GM12878 (cell line): ENCODE data around the gene LMO7. TPM values are rescaled to one million over a fixed set of nuclear protein-coding genes. Genes with fewer than 3 reads are reported as not detected.

Experiments
- ATAC-seq: fragments of 200-7000 bp; cut with Tn5 transposase; 3 replicates; pipeline ENCODE4 v1.9.1; 2020; ENCODE audit warnings: mild to moderate bottlenecking, moderate library complexity
- BruUV-seq: library from RNA; stranded (reverse); fragments of 400-500 nt; replicated peaks from 2 replicates; lab custom pipeline; 2021; lab: Mats Ljungman, UMichigan
- CTCF ChIA-PET: fragments of 300-600 bp; sonication (Branson Sonifier 250); formaldehyde crosslinking; extraction: SDS; loops from one replicate; lab custom pipeline; 2021; ENCODE audit warnings: inconsistent platforms; lab: Yijun Ruan, JAX
- POLR2A ChIA-PET: fragments of 350-600 bp; formaldehyde crosslinking; extraction: SDS; loops from one replicate; lab custom pipeline; 2021; ENCODE audit warnings: inconsistent platforms; lab: Charles Lee
- RAD21 ChIA-PET: fragments of 300-600 bp; sonication (Branson Sonifier 250); formaldehyde crosslinking; loops from one replicate; lab custom pipeline; 2023; ENCODE audit warnings: antibody characterized with exemption; ENCODE audit not compliant: unreplicated experiment; lab: Charles Lee
- SMC1A ChIA-PET: fragments of 300-600 bp; sonication (Branson Sonifier 250); formaldehyde crosslinking; loops from one replicate; lab custom pipeline; 2023; ENCODE audit not compliant: unreplicated experiment, uncharacterized antibody; lab: Charles Lee
- DNase-seq: peaks from one replicate; pipeline ENCODE4 v3.0.0-alpha.2; 2011; ENCODE audit warnings: low read depth, low spot score
- FAIRE-seq: peaks from 3 replicates; lab custom pipeline; 2011; peaks lifted over from hg19 to GRCh38; lab: Jason Lieb, UNC
- H2AFZ ChIP-seq: 2 replicates; pipeline ENCODE4 v1.6.0; 2011; ENCODE audit warnings: low read depth, low read length, control low read depth; ENCODE audit not compliant: control insufficient read depth
- H3K27ac ChIP-seq: 2 replicates; pipeline ENCODE4 v1.5.1; 2011; ENCODE audit warnings: control low read depth; ENCODE audit not compliant: control insufficient read depth, insufficient read depth
- H3K27me3 ChIP-seq, 2 experiments: replicated peaks in 1 of 2; 2 replicates each; pipeline versions ENCODE4 v1.6.0 to v1.6.1; 2011; ENCODE audit warnings: low read length in 1 of 2; ENCODE audit not compliant: control insufficient read depth in 2 of 2, insufficient read depth in 2 of 2
- H3K36me3 ChIP-seq, 2 experiments: 2 replicates each; pipeline ENCODE4 v1.5.1; 2011; ENCODE audit warnings: low read length in 1 of 2; ENCODE audit not compliant: control insufficient read depth in 2 of 2, insufficient read depth in 2 of 2
- H3K4me1 ChIP-seq: 2 replicates; pipeline ENCODE4 v1.6.1; 2011; ENCODE audit warnings: mild to moderate bottlenecking, low read length, moderate library complexity, mixed read lengths; ENCODE audit not compliant: control insufficient read depth, insufficient read depth
- H3K4me2 ChIP-seq: 2 replicates; pipeline ENCODE4 v1.6.0; 2011; ENCODE audit warnings: control low read depth; ENCODE audit not compliant: control insufficient read depth, insufficient read depth
- H3K4me3 ChIP-seq: fragments of 200-600 bp; sonication (generic); 2 replicates; pipeline ENCODE4 v1.5.1; 2016
- H3K79me2 ChIP-seq: 2 replicates; pipeline ENCODE4 v1.6.0; 2011; ENCODE audit warnings: low read length; ENCODE audit not compliant: control insufficient read depth, insufficient read depth
- H3K9ac ChIP-seq: 2 replicates; pipeline ENCODE4 v1.8.0; 2011; ENCODE audit warnings: low read length, control low read depth, mixed read lengths; ENCODE audit not compliant: control insufficient read depth, insufficient read depth
- H3K9me3 ChIP-seq: replicated peaks from 3 replicates; pipeline ENCODE4 v1.5.1; 2011; ENCODE audit warnings: mild to moderate bottlenecking, low read length; ENCODE audit not compliant: control insufficient read depth, insufficient read depth
- H4K20me1 ChIP-seq: 2 replicates; pipeline ENCODE4 v1.6.0; 2011; ENCODE audit not compliant: control insufficient read depth, insufficient read depth
- BRCA1 ChIP-seq: IDR thresholded peaks from 2 replicates; pipeline ENCODE4 v1.6.1; 2011; ENCODE audit warnings: low read depth, low read length, improper control_type of control experiment
- CBX3 ChIP-seq: fragments of 200-600 bp; sonication (generic); IDR thresholded peaks from 2 replicates; pipeline ENCODE4 v1.6.1; 2016; ENCODE audit warnings: low read depth, borderline replicate concordance
- E2F4 ChIP-seq: IDR thresholded peaks from 2 replicates; pipeline ENCODE4 v1.6.1; 2012; ENCODE audit warnings: low read depth, low read length, improper control_type of control experiment
- ELK1 ChIP-seq: IDR thresholded peaks from 2 replicates; pipeline ENCODE4 v1.6.1; 2012; ENCODE audit warnings: low read depth, low read length, improper control_type of control experiment
- ESRRA ChIP-seq: IDR thresholded peaks from 2 replicates; pipeline ENCODE4 v1.6.1; 2012; ENCODE audit warnings: mild to moderate bottlenecking, low read length, improper control_type of control experiment
- IRF5 ChIP-seq: fragments of 450-650 bp; IDR thresholded peaks from 2 replicates; pipeline ENCODE4 v1.6.1; 2017; ENCODE audit warnings: borderline replicate concordance
- KLF5 ChIP-seq: fragments of 450-650 bp; IDR thresholded peaks from 2 replicates; pipeline ENCODE4 v1.6.1; 2014; ENCODE audit warnings: mild to moderate bottlenecking; ENCODE audit not compliant: partially characterized antibody
- PBX3 ChIP-seq: IDR thresholded peaks from 2 replicates; pipeline ENCODE4 v1.6.1; 2011; ENCODE audit warnings: mild to moderate bottlenecking, low read depth, low read length, moderate library complexity; ENCODE audit not compliant: insufficient replicate concordance
- RAD51 ChIP-seq: fragments of 450-650 bp; IDR thresholded peaks from 2 replicates; pipeline ENCODE4 v1.6.1; 2016; ENCODE audit warnings: moderate library complexity, mild to moderate bottlenecking, inconsistent platforms
- SMAD5 ChIP-seq: IDR thresholded peaks from 2 replicates; pipeline ENCODE4 v1.6.1; 2016; ENCODE audit warnings: antibody characterized with exemption, low read depth
- SMARCA5 ChIP-seq: fragments of 450-650 bp; IDR thresholded peaks from 2 replicates; pipeline ENCODE4 v1.6.1; 2017; ENCODE audit warnings: mild to moderate bottlenecking
- SPI1 ChIP-seq: IDR thresholded peaks from 2 replicates; pipeline ENCODE4 v1.6.1; 2011; ENCODE audit warnings: low read depth, mild to moderate bottlenecking, low read length, moderate library complexity, borderline replicate concordance; ENCODE audit not compliant: insufficient read depth
- SUPT20H ChIP-seq: IDR thresholded peaks from 2 replicates; pipeline ENCODE4 v1.6.1; 2011; ENCODE audit warnings: low read depth, mild to moderate bottlenecking, low read length, moderate library complexity, borderline replicate concordance; ENCODE audit not compliant: control insufficient read depth
- YBX1 ChIP-seq: fragments of 450-650 bp; IDR thresholded peaks from 2 replicates; pipeline ENCODE4 v1.6.1; 2016; ENCODE audit warnings: antibody characterized with exemption
- ZBTB33 ChIP-seq: fragments of 450-650 bp; IDR thresholded peaks from 2 replicates; pipeline ENCODE4 v1.6.1; 2017; ENCODE audit warnings: mild to moderate bottlenecking
- ZNF384 ChIP-seq: IDR thresholded peaks from 2 replicates; pipeline ENCODE4 v1.6.1; 2012; ENCODE audit warnings: low read depth, mild to moderate bottlenecking, low read length, improper control_type of control experiment, borderline replicate concordance
- WGBS: methylation state at CpG from one replicate; pipeline ENCODE4 v1.1.6; 2016; ENCODE audit warnings: low lambda C conversion rate; ENCODE audit not compliant: insufficient replicate concordance, insufficient coverage; ENCODE audit errors: missing lambda C conversion rate; 5-methylcytosine and 5-hydroxymethylcytosine counted together
- in situ Hi-C: fragments of 300-500 bp; cut with MboI; formaldehyde crosslinking; loops from 9 replicates; pipeline ENCODE4 v1.14.3; 2018; ENCODE audit warnings: mixed read lengths
- intact Hi-C: fragments of 100-400 bp; cut with micrococcal nuclease; formaldehyde crosslinking; loops from one replicate; pipeline ENCODE4 v1.14.2; 2022; ENCODE audit not compliant: unreplicated experiment
- polyA plus RNA-seq, 11 experiments: library from polyadenylated mRNA; depleted of rRNA in 4 of 11; unstranded in 6 of 11; stranded (reverse) in 5 of 11; fragments of >200 nt; fragmentation: Nextera tagmentation in 4 of 11; fragmentation: Illumina TruSeq in 1 of 11; extraction: Ambion mirVana in 4 of 11; extraction: Trizol in 1 of 11; gene quantifications; 1 replicate in 1 of 11; 2 replicates in 10 of 11; pipeline versions ENCODE4 v1.2.1 to v1.2.3, GENCODE V29; 2011 to 2016; ENCODE audit warnings: inconsistent platforms in 2 of 11, missing spikeins in 2 of 11, low read depth in 1 of 11
- total RNA-seq, 4 experiments: library from RNA; depleted of rRNA in 3 of 4; stranded (reverse); fragments of >200 nt in 3 of 4; fragmentation: Illumina TruSeq in 1 of 4; extraction: Trizol in 1 of 4; gene quantifications; 2 replicates each; pipeline versions ENCODE4 v1.2.1 to v1.2.3, GENCODE V29; 2013 to 2021

LMO7 gene
- total and polyA plus RNA-seq, 10 of the 15 experiments (the other 5 are each of a cell fraction or from before 2014, with no cell fraction given) = 8.5 to 67.8 (median 36.8) TPM

GRCh38 chr13:75704194-75704926 is 68.2 kb downstream of the LMO7 start:
- ChIA-PET POLR2A (interaction anchor here (1.1 kb wide), 1 partner anchor 87 kb away, joined by 3 read pairs; no protein-coding TSS in a partner anchor), RAD21 (interaction anchor here (0.6 to 2.3 kb wide), 5 partner anchors 8 to 165 kb away, joined by 3 to 8 read pairs (median 4); no protein-coding TSS in a partner anchor), CTCF (interaction anchor here (0.7 to 4.4 kb wide), 5 partner anchors 8 to 165 kb away, joined by 3 to 52 read pairs (median 4); no protein-coding TSS in a partner anchor), SMC1A (interaction anchor here (0.7 to 2.9 kb wide), 8 partner anchors 9 to 169 kb away, joined by 3 to 11 read pairs (median 4); no protein-coding TSS in a partner anchor)
- FAIRE-seq (no peak), ATAC-seq (no peak), DNase-seq (no peak)
- in situ Hi-C loops (no loop called here), intact Hi-C loops (no loop called here)
- Histone ChIP-seq H3K9ac (no peak overlapping the region), H2AFZ (no peak overlapping the region), H4K20me1 (no peaks in the 10 kb centered on the region), H3K4me1 (no peaks in the 10 kb centered on the region), H3K4me3 (no peak overlapping the region), H3K4me2 (no peak overlapping the region), H3K79me2 (no peaks in the 10 kb centered on the region), H3K36me3 (no peaks in the 10 kb centered on the region), H3K27me3 (no peaks in the 10 kb centered on the region), H3K27ac (no peak overlapping the region), H3K9me3 (no peaks in the 10 kb centered on the region; the same call in 1 of the 3 replicates)
- no TSS peak for BruUV-seq
- WGBS = 85% methylated on average over 7 of the region's 7 CpGs
- TF ChIP-seq PBX3 = no peak
- TF ChIP-seq SPI1 = no peak
- no peak for TF ChIP-seq BRCA1
- TF ChIP-seq RAD51 = no peak
- TF ChIP-seq SUPT20H = no peak
- no peak for TF ChIP-seq SMARCA5
- no peak for TF ChIP-seq ZNF384
- no peak for TF ChIP-seq KLF5
- no peak for TF ChIP-seq SMAD5
- no peak for TF ChIP-seq ZBTB33
- TF ChIP-seq ESRRA = no peak
- TF ChIP-seq E2F4 = no peak
- no peak for TF ChIP-seq CBX3
- no peak for TF ChIP-seq YBX1
- no peak for TF ChIP-seq ELK1
- no peak for TF ChIP-seq IRF5
